Calu3 (cell line): ENCODE results near the gene SLC15A4. TPM values are rescaled to one million over a fixed set of nuclear protein-coding genes. Genes with fewer than 3 reads are reported as not detected.

Experiments used
- BruUV-seq: library from RNA; stranded (reverse); fragments of 400-500 nt; replicated peaks from 2 replicates; lab custom pipeline; 2021; lab: Mats Ljungman, UMichigan
- CTCF ChIA-PET: fragments of 300-600 bp; sonication (Branson Sonifier 250); formaldehyde crosslinking; loops from one replicate; lab custom pipeline; 2022; ENCODE audit warnings: antibody characterized with exemption; lab: Charles Lee
- DNase-seq: peaks from one replicate; pipeline ENCODE4 v3.0.0; 2022
- H3K27ac Mint-ChIP-seq: one replicate; pipeline ENCODE4 v1.8.0; 2022; ENCODE audit warnings: mixed read lengths; ENCODE audit not compliant: unreplicated experiment
- H3K27me3 Mint-ChIP-seq: one replicate; pipeline ENCODE4 v1.8.0; 2022; ENCODE audit warnings: mixed read lengths; ENCODE audit not compliant: unreplicated experiment
- H3K36me3 Mint-ChIP-seq: one replicate; pipeline ENCODE4 v1.8.0; 2022; ENCODE audit warnings: mild to moderate bottlenecking, moderate library complexity, mixed read lengths; ENCODE audit not compliant: insufficient read depth, unreplicated experiment
- H3K4me1 Mint-ChIP-seq: one replicate; pipeline ENCODE4 v1.8.0; 2022; ENCODE audit warnings: mild to moderate bottlenecking, low read depth, mixed read lengths; ENCODE audit not compliant: unreplicated experiment
- H3K4me3 Mint-ChIP-seq: one replicate; pipeline ENCODE4 v1.8.0; 2022; ENCODE audit warnings: mild to moderate bottlenecking, low read depth, moderate library complexity, mixed read lengths; ENCODE audit not compliant: unreplicated experiment
- H3K9me3 Mint-ChIP-seq: one replicate; pipeline ENCODE4 v1.8.0; 2022; ENCODE audit warnings: low read depth, mixed read lengths; ENCODE audit not compliant: unreplicated experiment
- CTCF ChIP-seq: fragments of 200-600 bp; IDR thresholded peaks from one replicate; pipeline ENCODE4 v1.8.0; 2022; ENCODE audit warnings: antibody characterized with exemption; ENCODE audit not compliant: unreplicated experiment
- intact Hi-C: fragments of 100-400 bp; cut with micrococcal nuclease; formaldehyde crosslinking; loops from one replicate; pipeline ENCODE4 v1.10.0; 2022; ENCODE audit not compliant: unreplicated experiment
- total RNA-seq: library from RNA; stranded (reverse); gene quantifications from 2 replicates; pipeline ENCODE4 v1.2.3, GENCODE V29; 2022

Gene SLC15A4
- total RNA-seq, 1 experiment from 2014 or later = 34.9 TPM

- CTCF ChIA-PET = no interaction called here
- intact Hi-C loops = no loop called here
- Mint-ChIP-seq H3K4me3 (no peak overlapping the region), H3K4me1 (no peaks in the 10 kb centered on the region), H3K27ac (no peak overlapping the region), H3K9me3 (peaks cover 5% of the 10 kb centered on the region), H3K36me3 (no peaks in the 10 kb centered on the region), H3K27me3 (no peaks in the 10 kb centered on the region)
- no peak for DNase-seq
- BruUV-seq = no TSS peak
- TF ChIP-seq CTCF = no peak
These were observed 62.4 kb downstream of the SLC15A4 start for GRCh38 chr12:128761379-128761790.

- DNase-seq = no peak
- Mint-ChIP-seq H3K36me3 (no peaks in the 10 kb centered on the region), H3K27ac (no peak overlapping the region), H3K9me3 (peaks cover 17% of the 10 kb centered on the region), H3K27me3 (no peaks in the 10 kb centered on the region), H3K4me1 (no peaks in the 10 kb centered on the region), H3K4me3 (no peak overlapping the region)
- TF ChIP-seq CTCF = no peak
- no TSS peak for BruUV-seq
- CTCF ChIA-PET = no interaction called here
- intact Hi-C loops = no loop called here
These were observed 68.2 kb downstream of the SLC15A4 start for GRCh38 chr12:128755566-128755965.

- H3K27ac Mint-ChIP-seq = no peak overlapping the region
- peaks cover 17% of the 10 kb centered on the region for H3K9me3 Mint-ChIP-seq
- intact Hi-C loops = no loop called here
- DNase-seq = no peak
- CTCF ChIA-PET = interaction anchor here (0.7 kb wide), 1 partner anchor 32 kb away, joined by 4 read pairs; no protein-coding TSS in a partner anchor
- TF ChIP-seq CTCF = no peak
- no peaks in the 10 kb centered on the region for H3K27me3 Mint-ChIP-seq
- no TSS peak for BruUV-seq
- no peak overlapping the region for H3K4me3 Mint-ChIP-seq
- H3K4me1 Mint-ChIP-seq = no peaks in the 10 kb centered on the region
- no peaks in the 10 kb centered on the region for H3K36me3 Mint-ChIP-seq
These were observed 69.5 kb downstream of the SLC15A4 start for GRCh38 chr12:128754275-128754674.

- CTCF ChIA-PET = no interaction called here
- H3K36me3 Mint-ChIP-seq = no peaks in the 10 kb centered on the region
- H3K27me3 Mint-ChIP-seq = no peaks in the 10 kb centered on the region
- H3K4me1 Mint-ChIP-seq = no peaks in the 10 kb centered on the region
- DNase-seq = no peak
- TF ChIP-seq CTCF = no peak
- intact Hi-C loops = no loop called here
- H3K9me3 Mint-ChIP-seq = peaks cover 14% of the 10 kb centered on the region
- H3K4me3 Mint-ChIP-seq = no peak overlapping the region
- BruUV-seq = no TSS peak
- no peak overlapping the region for H3K27ac Mint-ChIP-seq
These were observed 70.3 kb downstream of the SLC15A4 start for GRCh38 chr12:128753438-128753837.
